HG03108 (cell line): ENCODE results near the gene SPC24.
"Not testable (repeated sequence)": the region's sequence is repeated elsewhere in the genome, so short reads cannot be mapped to it uniquely, and the experiment has no call there.

Source experiments
- ATAC-seq: cut with Tn5 transposase; IDR thresholded peaks from one replicate; pipeline ENCODE4 v1.9.1; 2021; ENCODE audit warnings: moderate library complexity; ENCODE audit not compliant: unreplicated experiment

Gene SPC24

DNA sequence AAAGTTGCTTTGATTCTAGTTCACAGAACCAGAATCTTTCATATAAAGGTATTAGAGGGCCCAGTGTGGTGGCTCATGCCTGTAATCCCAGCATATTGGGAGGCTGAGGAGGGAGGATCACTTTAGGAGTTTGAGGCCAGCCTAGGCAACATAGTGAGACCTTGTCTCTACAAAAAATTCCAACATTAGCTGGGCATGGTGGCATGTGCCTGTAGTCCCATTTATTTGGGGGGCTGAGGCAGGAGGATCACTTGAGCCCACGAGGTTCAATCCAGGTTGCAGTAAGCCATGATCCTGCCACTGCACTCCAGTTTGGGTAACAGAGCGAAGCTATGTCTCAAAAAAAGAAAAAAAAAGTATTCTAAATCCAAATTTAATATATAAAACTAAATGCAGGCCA is 57.3 kb downstream of the SPC24 start:
- ATAC-seq, result no peak

DNA sequence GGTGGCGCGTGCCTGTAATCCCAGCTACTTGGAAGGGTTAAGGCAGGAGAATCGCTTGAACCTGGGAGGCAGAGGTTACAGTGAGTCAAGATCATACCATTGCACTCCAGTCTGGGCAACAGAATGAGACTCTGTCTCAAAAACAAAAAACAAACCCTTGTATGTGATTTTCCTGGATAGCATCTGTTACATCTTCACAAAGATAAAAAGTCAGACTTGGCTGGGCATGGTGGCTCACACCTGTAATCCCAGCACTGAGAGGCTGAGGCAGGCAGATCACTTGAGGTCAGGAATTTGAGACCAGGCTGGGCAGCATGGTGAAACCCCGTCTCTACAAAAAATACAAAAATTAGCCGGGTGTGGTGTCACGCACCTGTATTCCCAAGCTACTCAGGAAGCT is 58.2 kb downstream of the SPC24 start:
- not testable (repeated sequence) for ATAC-seq

DNA sequence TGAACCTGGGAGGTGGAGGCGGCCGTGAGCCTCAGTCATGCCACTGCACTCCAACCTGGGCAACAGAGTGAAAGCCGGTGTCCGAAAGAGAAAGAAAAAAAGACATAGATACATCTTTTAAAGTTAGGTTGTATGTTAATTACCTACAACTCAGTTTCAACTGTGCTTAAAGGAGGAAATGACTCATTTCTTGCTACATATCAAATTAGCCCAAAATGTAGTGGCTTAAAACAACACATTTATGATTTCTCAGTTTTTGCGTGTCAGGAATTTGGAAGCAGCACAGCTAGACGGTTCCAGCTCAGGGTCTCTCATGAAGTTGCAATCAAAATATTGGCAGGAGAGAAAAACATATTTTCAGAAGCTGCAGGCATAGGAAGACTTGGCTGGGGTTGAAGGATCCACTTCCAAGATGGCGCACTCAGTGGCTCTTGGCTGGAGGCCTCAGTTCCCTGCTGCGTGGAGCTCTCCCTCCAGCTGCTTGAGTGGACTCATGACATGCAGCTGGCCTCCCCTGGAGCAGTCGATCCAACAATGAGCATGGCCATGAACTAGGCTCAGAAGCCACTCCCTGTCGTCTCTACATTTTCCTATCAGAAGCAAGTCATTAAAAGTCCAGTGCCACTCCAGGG is 59.3 kb downstream of the SPC24 start:
- ATAC-seq, result peak; percentile 35
